ENCODE measurements around the gene BAIAP3. TPM values are rescaled to one million over a fixed set of nuclear protein-coding genes. Genes with fewer than 3 reads are reported as not detected.

Gene BAIAP3
- total and polyA plus RNA-seq, 2 of the 8 experiments (the other 6 are each of a cell fraction or from before 2014, with no cell fraction given): 2.9 to 6.8 TPM

GRCh38 chr16:1380195-1380594, 46.8 kb downstream of the BAIAP3 start:
- WGBS, 2 experiments (ENCODE audit: extremely low coverage in 1 of 2, insufficient coverage in 1 of 2, insufficient read length in 1 of 2, insufficient replicate concordance in 2 of 2, low coverage in 1 of 2, low lambda C conversion rate in 2 of 2, missing lambda C conversion rate in 1 of 2): 51% methylated on average over 10 of the region's 10 CpGs; no CpG with 5 or more reads in 1 of the 2 experiments
- Histone ChIP-seq H2BK120ac (replicated peaks; ENCODE audit: low read depth, low read length) (no peak overlapping the region), H4K8ac (ENCODE audit: extremely low read depth, insufficient read depth, low read length) (no peak overlapping the region), H2AK5ac (ENCODE audit: low read depth, low read length) (no peak overlapping the region), H3K36me3 (ENCODE audit: control insufficient read depth in 2 of 4, insufficient read depth in 4 of 4, low read length in 3 of 4) (peaks cover 0 to 2% (median 0%) of the 10 kb centered on the region in 4 experiments; a peak in 2 of 8 replicates), H3K23ac (ENCODE audit: insufficient read length) (no peak overlapping the region), H2BK12ac (ENCODE audit: low read depth, low read length) (no peak overlapping the region), H3K18ac (ENCODE audit: extremely low read depth, low read length) (no peak overlapping the region), H2BK15ac (ENCODE audit: low read length) (no peak overlapping the region), H3K9me3 (ENCODE audit: insufficient read depth in 2 of 2, low read depth in 1 of 2, low read length in 1 of 2) (no peaks in the 10 kb centered on the region), H3K4me3 (ENCODE audit: extremely low read depth in 1 of 4, insufficient read depth in 2 of 4, low read depth in 3 of 4, low read length in 4 of 4) (peak overlapping the region; percentile 44 to 72 (median 57)), H3K4me1 (replicated peaks in 1 of 4; ENCODE audit: control insufficient read depth in 3 of 4, insufficient read depth in 4 of 4, low read length in 3 of 4) (peaks cover 0 to 16% (median 10%) of the 10 kb centered on the region in 4 experiments; a peak in 5 of 7 replicates), H4K20me1 (replicated peaks in 1 of 2; ENCODE audit: control insufficient read depth in 1 of 2, insufficient read depth in 2 of 2, low read length in 2 of 2) (peaks cover 3 to 21% of the 10 kb centered on the region in 2 experiments), H3K23me2 (ENCODE audit: low read depth, low read length) (peaks cover 12% of the 10 kb centered on the region), H2BK5ac (ENCODE audit: low read depth, low read length) (no peak overlapping the region), H3K27ac (ENCODE audit: low read depth, low read length) (no peak overlapping the region), H2BK20ac (ENCODE audit: low read length) (no peak overlapping the region), H3K27me3 (replicated peaks in 1 of 4; ENCODE audit: control insufficient read depth in 3 of 4, extremely low read depth in 1 of 4, insufficient read depth in 3 of 4, low read length in 3 of 4) (no peaks in the 10 kb centered on the region), H3K79me1 (ENCODE audit: low read depth, low read length) (peaks cover 4% of the 10 kb centered on the region), H3K79me2 (ENCODE audit: control insufficient read depth in 1 of 2, insufficient read depth in 2 of 2, low read length in 2 of 2) (peaks cover 4 to 19% of the 10 kb centered on the region in 2 experiments; a peak in 2 of 4 replicates), H3K14ac (ENCODE audit: insufficient read length) (no peak overlapping the region), H4K5ac (ENCODE audit: insufficient read length, low read depth, low read length) (no peak overlapping the region), H3K9ac (replicated peaks in 1 of 4; ENCODE audit: extremely low read depth in 1 of 4, low read depth in 3 of 4, low read length in 3 of 4) (no peak overlapping the region), H3K56ac (replicated peaks; ENCODE audit: insufficient read length, low read depth, low read length) (no peak overlapping the region), H4K91ac (replicated peaks; ENCODE audit: insufficient read length, low read length) (no peak overlapping the region), H2AFZ (ENCODE audit: low read length) (no peak overlapping the region), H3K4ac (replicated peaks; ENCODE audit: insufficient read length, low read depth, low read length) (no peak overlapping the region), H3K4me2 (ENCODE audit: insufficient read depth in 1 of 2, low read depth in 2 of 2, low read length in 2 of 2) (peak overlapping the region; percentile 94 to 95)
- FAIRE-seq: no peak
- no peak for DNase-seq (ENCODE audit: low read depth in 1 of 2, low spot score in 2 of 2)
- ChIA-PET CTCF (ENCODE audit: partially characterized antibody) (interaction anchor here (0.6 to 6.8 kb wide), 11 partner anchors 9 to 722 kb away, joined by 3 to 59 read pairs (median 4); no protein-coding TSS in a partner anchor), POLR2A (ENCODE audit: partially characterized antibody) (interaction anchor here (0.6 to 4.8 kb wide), 10 partner anchors 15 to 597 kb away, joined by 3 to 44 read pairs (median 3); partner anchors contain the start of genes CCDC154 and UQCC4)
- TF ChIP-seq CTBP2 (IDR thresholded peaks at IDR 0.05; ENCODE audit: borderline replicate concordance, insufficient read depth, insufficient read length, low read length) (no peak), KDM1A (IDR thresholded peaks at IDR 0.05; ENCODE audit: borderline replicate concordance, low read length) (no peak), TAF1 (IDR thresholded peaks at IDR 0.05; ENCODE audit: low read depth, low read length) (no peak), ATF2 (IDR thresholded peaks at IDR 0.05; ENCODE audit: low read length) (no peak), CTCF (IDR thresholded peaks at IDR 0.05; ENCODE audit: control extremely low read depth in 1 of 3, insufficient read depth in 1 of 3, low read depth in 1 of 3, low read length in 3 of 3) (no peak), KDM5A (IDR thresholded peaks at IDR 0.05; ENCODE audit: low read length) (no peak), POLR2A (IDR thresholded peaks at IDR 0.05; ENCODE audit: control extremely low read depth in 1 of 2, low read depth in 2 of 2, low read length in 2 of 2) (no peak), RAD21 (IDR thresholded peaks at IDR 0.05 in 1 of 2, conservative IDR thresholded peaks at IDR 0.05 in 1 of 2; ENCODE audit: low read depth in 2 of 2, low read length in 2 of 2) (no peak), KDM4A (IDR thresholded peaks at IDR 0.05; ENCODE audit: low read depth, low read length, severe bottlenecking) (no peak)
